HG03097 (cell line): ENCODE results near the gene PAK6.

ENCODE experiments used
- ATAC-seq: cut with Tn5 transposase; IDR thresholded peaks from one replicate; pipeline ENCODE4 v1.9.1; 2021; ENCODE audit not compliant: unreplicated experiment, low FRiP score

PAK6 gene

GRCh38 chr15:40253167-40253790 is 14.4 kb downstream of the PAK6 start:
- no peak for ATAC-seq

DNA sequence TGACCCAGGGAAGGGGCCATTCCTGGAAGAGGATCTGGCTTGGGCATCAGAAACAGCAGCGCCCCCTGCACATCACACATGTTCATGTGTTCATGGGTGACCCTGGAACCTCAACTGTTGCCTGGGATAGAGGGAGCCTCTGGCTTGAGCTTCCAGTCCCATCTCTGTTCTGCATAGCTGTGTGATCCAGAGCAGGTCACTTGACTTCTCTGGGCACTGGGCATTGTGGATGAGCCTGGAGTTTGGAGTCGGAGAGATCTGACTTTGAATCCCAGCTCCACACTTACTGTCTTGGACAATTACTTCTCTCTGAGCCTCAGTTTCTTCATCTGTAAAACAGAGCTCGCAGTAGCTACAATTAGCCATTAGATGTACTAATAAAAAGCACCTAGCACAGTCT is 15.6 kb downstream of the PAK6 start:
- no peak for ATAC-seq

DNA sequence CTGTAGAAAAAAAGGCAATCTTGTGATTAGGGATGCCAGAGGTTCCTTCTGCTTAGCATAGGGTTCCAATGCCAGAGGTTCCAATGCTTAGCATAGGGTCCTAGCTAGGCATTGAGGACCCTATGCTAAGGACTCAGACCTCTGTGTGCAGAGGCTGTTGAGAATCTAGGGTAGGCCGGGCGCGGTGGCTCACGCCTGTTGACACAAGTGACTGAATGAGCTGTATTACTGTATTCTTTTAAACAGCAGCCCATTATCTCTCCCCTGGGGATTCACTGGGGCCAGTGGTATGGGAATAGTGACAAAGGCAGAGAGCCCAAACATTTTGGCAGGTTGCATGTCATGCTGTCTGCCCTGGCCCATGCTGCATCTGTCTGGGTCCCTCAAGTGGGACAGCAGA is 16.2 kb downstream of the PAK6 start:
- ATAC-seq = no peak

DNA sequence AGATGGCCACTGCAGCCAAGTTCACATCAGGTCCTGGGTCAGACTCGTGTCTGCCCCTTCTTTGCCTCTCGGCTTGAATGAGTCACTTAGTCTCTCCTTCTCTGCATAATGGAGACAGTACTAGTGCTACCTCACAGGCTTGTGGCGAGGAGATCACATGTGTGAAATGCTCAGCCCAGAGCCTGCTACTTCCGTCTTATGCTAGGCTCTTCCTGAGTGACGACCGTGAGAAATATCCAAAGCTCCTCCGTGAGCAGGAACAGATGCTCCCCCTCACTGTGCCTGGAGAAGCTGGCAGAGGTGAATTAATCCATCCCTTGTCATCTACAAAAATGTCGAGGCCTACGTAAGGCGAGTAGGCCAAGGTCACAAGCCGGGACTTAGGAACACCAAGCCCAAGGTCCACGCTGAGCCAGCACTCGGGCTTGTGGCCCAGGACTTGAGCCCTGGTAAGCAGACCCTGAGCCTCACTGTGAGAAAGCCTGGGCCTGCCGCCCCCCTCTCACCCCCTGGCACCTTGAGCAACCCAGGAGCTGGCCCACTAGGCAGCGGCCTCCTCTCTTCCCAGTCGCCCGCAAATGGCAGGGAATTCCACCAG is 17.9 kb downstream of the PAK6 start:
- no peak for ATAC-seq

GRCh38 chr15:40257656-40258450 is 19.0 kb downstream of the PAK6 start:
- no peak for ATAC-seq

DNA sequence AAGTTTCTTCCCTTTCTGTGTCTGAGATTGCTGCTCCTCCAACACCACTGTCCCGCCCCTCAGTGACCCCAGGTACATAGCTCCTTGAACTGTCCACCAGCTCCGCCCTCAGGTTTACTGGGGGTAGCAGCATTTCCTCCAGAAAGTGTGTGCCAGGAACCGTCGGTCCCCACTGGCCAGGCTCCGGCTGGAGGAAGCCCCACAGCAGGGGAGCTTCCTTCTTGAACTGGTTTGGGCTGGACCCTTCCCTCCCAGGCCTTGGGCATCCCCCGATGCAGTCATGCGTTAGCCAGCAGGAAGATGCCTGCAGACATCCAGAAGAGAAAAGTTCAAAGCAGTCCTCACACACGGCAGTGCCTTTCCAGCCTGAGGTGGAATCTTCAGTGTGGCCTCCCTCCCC is 19.7 kb downstream of the PAK6 start:
- ATAC-seq = no peak

DNA sequence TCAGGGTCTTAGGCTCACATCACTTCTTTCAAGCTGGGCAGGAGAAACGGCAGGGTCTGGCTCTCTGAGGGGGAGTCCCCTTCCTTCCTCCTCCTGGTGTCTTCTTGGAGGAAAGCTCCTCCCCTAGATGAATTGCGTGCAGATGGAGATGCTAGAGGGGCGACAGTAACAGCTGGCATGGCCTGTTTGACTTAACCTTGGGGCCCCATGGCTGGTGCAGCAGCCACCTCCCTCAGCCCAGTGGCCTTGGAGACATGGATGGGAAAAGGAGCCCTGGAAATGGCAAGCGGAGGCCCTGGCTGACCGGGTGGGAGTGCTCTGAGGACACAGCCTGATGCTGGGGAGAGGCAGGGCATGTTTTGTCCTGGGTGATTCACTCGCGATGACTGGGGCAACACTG is 20.2 kb downstream of the PAK6 start:
- ATAC-seq = no peak

DNA sequence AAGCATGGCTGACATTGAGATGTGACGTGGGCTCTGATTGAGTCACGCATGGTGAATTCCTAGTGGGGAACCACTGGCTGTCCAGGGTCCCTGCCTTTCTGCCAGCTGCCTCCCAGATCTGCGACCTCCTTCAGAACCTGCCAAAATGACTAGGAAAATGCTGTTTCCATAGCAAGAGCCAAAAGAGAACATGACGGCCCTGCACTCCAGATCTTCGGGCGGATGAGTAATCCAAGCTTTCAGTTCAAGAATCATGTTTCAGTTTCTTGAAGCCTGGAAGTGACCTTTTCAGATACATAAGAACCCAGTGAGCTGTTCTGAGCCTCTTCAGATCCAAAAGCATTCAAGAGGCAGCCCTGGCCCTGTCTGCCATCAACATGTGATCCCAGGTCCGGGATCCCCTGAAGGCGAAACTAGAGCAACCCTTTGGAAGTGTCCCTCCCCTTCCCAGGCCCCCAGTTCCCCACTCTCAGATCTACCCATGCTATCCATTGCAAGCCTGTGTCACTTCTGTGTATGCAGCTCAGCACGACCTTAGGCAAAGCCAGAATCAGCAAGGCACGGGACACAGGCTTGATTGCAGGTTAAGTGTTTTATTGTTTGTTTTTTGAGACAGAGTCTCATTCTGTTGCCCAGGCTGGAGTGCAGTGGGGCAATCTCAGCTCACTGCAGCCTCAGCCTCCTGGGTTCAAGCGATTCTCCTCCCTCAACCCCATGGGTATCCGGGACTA is 24.3 kb downstream of the PAK6 start:
- no peak for ATAC-seq

GRCh38 chr15:40264321-40265153 is 25.7 kb downstream of the PAK6 start:
- no peak for ATAC-seq

DNA sequence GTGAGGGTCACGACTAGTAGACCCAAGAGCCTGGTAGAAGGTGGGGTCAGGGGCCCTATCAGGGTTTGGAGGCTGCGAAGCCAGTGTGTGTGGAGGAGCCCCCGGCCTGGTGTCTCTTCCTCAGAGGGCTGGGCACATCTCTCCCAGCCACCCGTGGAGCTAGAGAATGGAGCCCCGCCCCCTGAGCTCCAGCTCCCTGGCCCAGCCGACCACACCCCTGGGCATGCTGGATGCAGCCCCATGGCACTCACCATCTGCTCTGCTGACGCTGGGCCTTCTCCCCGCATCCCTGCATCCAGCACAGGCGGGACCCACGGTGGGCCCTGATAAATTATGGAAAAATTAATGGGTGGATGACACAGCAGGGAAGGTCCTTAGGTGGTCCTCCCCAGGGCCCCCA is 26.5 kb downstream of the PAK6 start:
- ATAC-seq = no peak

GRCh38 chr15:40265875-40266274 is 27.0 kb downstream of the PAK6 start:
- ATAC-seq = no peak

GRCh38 chr15:40266828-40267304 is 28.0 kb downstream of the PAK6 start:
- no peak for ATAC-seq

- no peak for ATAC-seq
Observed at GRCh38 chr15:40267670-40268069, 28.8 kb downstream of the PAK6 start.

DNA sequence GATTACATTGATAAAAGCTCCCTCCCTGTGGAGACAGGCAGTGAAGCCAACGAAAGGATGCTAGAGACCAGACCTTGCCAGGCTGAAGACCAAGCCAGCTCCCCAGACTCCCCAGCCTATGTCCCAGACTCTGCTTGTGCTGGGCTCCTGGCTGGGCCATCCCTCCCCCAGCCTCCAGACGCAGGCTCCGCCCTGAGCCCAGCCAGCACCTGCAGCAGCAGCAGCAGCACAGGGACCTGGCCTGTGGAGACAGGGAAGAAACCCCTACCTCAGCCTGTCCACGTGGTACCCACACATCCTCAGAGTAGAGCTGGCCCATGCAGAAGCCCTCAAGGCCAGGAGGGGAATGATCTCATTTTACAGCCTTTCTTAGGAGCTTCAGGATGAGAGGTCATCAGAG is 30.7 kb downstream of the PAK6 start:
- ATAC-seq = no peak

- no peak for ATAC-seq
Observed at GRCh38 chr15:40270246-40270995, 31.6 kb downstream of the PAK6 start.

GRCh38 chr15:40271685-40272484 is 33.0 kb downstream of the PAK6 start:
- no peak for ATAC-seq

DNA sequence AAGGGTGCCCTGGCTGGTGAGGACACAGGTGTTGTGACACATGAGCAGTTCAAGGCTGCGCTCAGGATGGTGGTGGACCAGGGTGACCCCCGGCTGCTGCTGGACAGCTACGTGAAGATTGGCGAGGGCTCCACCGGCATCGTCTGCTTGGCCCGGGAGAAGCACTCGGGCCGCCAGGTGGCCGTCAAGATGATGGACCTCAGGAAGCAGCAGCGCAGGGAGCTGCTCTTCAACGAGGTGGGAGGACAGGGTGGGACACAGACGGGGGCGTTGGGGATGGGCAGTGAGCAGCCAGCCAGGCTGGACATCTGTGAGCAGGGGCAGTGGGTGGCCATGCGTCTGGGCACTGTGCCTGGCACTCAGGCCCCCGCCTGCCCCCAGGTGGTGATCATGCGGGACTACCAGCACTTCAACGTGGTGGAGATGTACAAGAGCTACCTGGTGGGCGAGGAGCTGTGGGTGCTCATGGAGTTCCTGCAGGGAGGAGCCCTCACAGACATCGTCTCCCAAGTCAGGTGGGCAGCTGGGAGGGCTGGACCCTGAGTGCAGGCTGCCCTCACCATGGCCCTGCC is 33.7 kb downstream of the PAK6 start:
- no peak for ATAC-seq

GRCh38 chr15:40273428-40273827 is 34.6 kb downstream of the PAK6 start:
- ATAC-seq = no peak
